Right atrium auricular region (tissue), 2 donors: ENCODE measurements around the gene PPFIA4. TPM values are rescaled to one million over a fixed set of nuclear protein-coding genes. Genes with fewer than 3 reads are reported as not detected.

Source experiments
- DNase-seq: peaks from one replicate; pipeline ENCODE4 v3.0.0-alpha.2; 2019; ENCODE audit warnings: low spot score
- H3K27ac ChIP-seq, 2 donors: fragments of 200-600 bp; sonication (generic); 1 replicate in 1 of 2; 2 replicates in 1 of 2; pipeline ENCODE4 v1.5.1; 2016 to 2019
- H3K27me3 ChIP-seq, 2 donors: fragments of 200-600 bp; sonication (generic); one replicate each; pipeline versions ENCODE4 v1.5.1 to v1.6.0; 2017 to 2019
- H3K36me3 ChIP-seq: fragments of 200-600 bp; sonication (generic); one replicate; pipeline ENCODE4 v1.5.1; 2016
- H3K4me1 ChIP-seq, 2 donors: fragments of 200-600 bp; sonication (generic); one replicate each; pipeline versions ENCODE4 v1.5.1 to v1.6.0; 2017 to 2019
- H3K4me3 ChIP-seq, 2 donors: fragments of 200-600 bp; sonication (generic); 1 replicate in 1 of 2; 2 replicates in 1 of 2; pipeline ENCODE4 v1.5.1; 2017 to 2019; ENCODE audit warnings: mild to moderate bottlenecking in 1 of 2, moderate library complexity in 1 of 2
- H3K9me3 ChIP-seq, 2 donors: fragments of 200-600 bp; sonication (generic); one replicate each; pipeline ENCODE4 v1.5.1; 2019
- CTCF ChIP-seq, 2 donors: fragments of 200-600 bp; sonication (generic); IDR thresholded peaks; one replicate each; pipeline ENCODE4 v1.5.1; 2019; ENCODE audit warnings: antibody characterized with exemption in 2 of 2
- total RNA-seq, 2 donors: library from RNA; depleted of rRNA; stranded (reverse); fragments of >200 nt; gene quantifications; one replicate each; pipeline ENCODE4 v1.1.0, GENCODE V29; 2016

Gene PPFIA4
- total RNA-seq, 2 donors from 2014 or later, result 16.3 to 19.2 TPM

- no peak overlapping the region for H3K4me3 ChIP-seq
- no peaks in the 10 kb centered on the region for H3K36me3 ChIP-seq
- no peak for TF ChIP-seq CTCF (IDR thresholded peaks at IDR 0.05)
- peak; percentile 2 for DNase-seq
- no peaks in the 10 kb centered on the region for H3K27me3 ChIP-seq
- H3K27ac ChIP-seq, result no peak overlapping the region
- H3K4me1 ChIP-seq, result peaks cover 0 to 52% of the 10 kb centered on the region in 2 donors
- H3K9me3 ChIP-seq, result no peaks in the 10 kb centered on the region
Measured at GRCh38 chr1:203124546-203125317, 98.4 kb downstream of the PPFIA4 start.

GRCh38 chr1:203126151-203126865, 100.0 kb downstream of the PPFIA4 start:
- DNase-seq, result peak; percentile 55
- Histone ChIP-seq H3K4me3 (no peak overlapping the region), H3K36me3 (no peaks in the 10 kb centered on the region), H3K9me3 (no peaks in the 10 kb centered on the region), H3K4me1 (peaks cover 0 to 66% of the 10 kb centered on the region in 2 donors), H3K27ac (peak overlapping the region; percentile 91 to 94), H3K27me3 (no peaks in the 10 kb centered on the region)
- TF ChIP-seq CTCF (IDR thresholded peaks at IDR 0.05), result peak; percentile 13 to 62

GRCh38 chr1:203126866-203127665, 100.8 kb downstream of the PPFIA4 start:
- no peak for TF ChIP-seq CTCF (IDR thresholded peaks at IDR 0.05)
- Histone ChIP-seq H3K36me3 (no peaks in the 10 kb centered on the region), H3K4me3 (peak overlapping the region; percentile 47 to 54), H3K4me1 (peaks cover 0 to 74% of the 10 kb centered on the region in 2 donors), H3K27ac (peak overlapping the region; percentile 91 to 94), H3K9me3 (no peaks in the 10 kb centered on the region), H3K27me3 (no peaks in the 10 kb centered on the region)
- DNase-seq, result peak; percentile 46

- no peaks in the 10 kb centered on the region for H3K9me3 ChIP-seq
- peak in 1 of 2 donors; percentile 10 for TF ChIP-seq CTCF (IDR thresholded peaks at IDR 0.05)
- H3K27ac ChIP-seq, result peak within 1 kb of the TSS; percentile 91 to 94
- H3K27me3 ChIP-seq, result no peaks in the 10 kb centered on the region
- peak; percentile 81 for DNase-seq
- H3K4me3 ChIP-seq, result peak within 1 kb of the TSS; percentile 47 to 54
- H3K4me1 ChIP-seq, result peaks cover 0 to 79% of the 10 kb centered on the region in 2 donors
- H3K36me3 ChIP-seq, result no peaks in the 10 kb centered on the region
Measured at GRCh38 chr1:203127666-203128430, 101.6 kb downstream of the PPFIA4 start, which contains the start of gene ADORA1. ADORA1 (plus strand) TSS chr1:203127726; CDS start chr1:203128842, 1,116 bp downstream.

- DNase-seq, result no peak
- no peak for TF ChIP-seq CTCF (IDR thresholded peaks at IDR 0.05)
- Histone ChIP-seq H3K4me3 (peak overlapping the region; percentile 47 to 54), H3K27me3 (no peaks in the 10 kb centered on the region), H3K27ac (peak overlapping the region; percentile 91 to 94), H3K4me1 (peaks cover 0 to 80% of the 10 kb centered on the region in 2 donors), H3K9me3 (no peaks in the 10 kb centered on the region), H3K36me3 (no peaks in the 10 kb centered on the region)
Measured at GRCh38 chr1:203128431-203128715, 102.1 kb downstream of the PPFIA4 start.
